OCI-LY7 (cell line): ENCODE data around the gene RHOB. TPM values are rescaled to one million over a fixed set of nuclear protein-coding genes. Genes with fewer than 3 reads are reported as not detected.

Experiments
- BruUV-seq: library from RNA; stranded (reverse); fragments of 400-500 nt; replicated peaks from 2 replicates; lab custom pipeline; 2021; lab: Mats Ljungman, UMichigan
- CTCF ChIA-PET: fragments of 300-600 bp; sonication (Branson Sonifier 250); formaldehyde crosslinking; loops from one replicate; lab custom pipeline; 2022; ENCODE audit warnings: antibody characterized with exemption; ENCODE audit not compliant: unreplicated experiment; lab: Charles Lee
- POLR2A ChIA-PET: fragments of 300-600 bp; sonication (Branson Sonifier 250); formaldehyde crosslinking; loops from one replicate; lab custom pipeline; 2022; ENCODE audit warnings: antibody characterized with exemption; lab: Charles Lee
- DNase-seq: peaks from one replicate; pipeline ENCODE4 v3.0.0-alpha.2; 2015; ENCODE audit warnings: low spot score
- H2AFZ ChIP-seq: fragments of 200-600 bp; sonication (generic), shearing (Covaris generic); 2 replicates; pipeline ENCODE4 v1.6.1; 2014; ENCODE audit warnings: mild to moderate bottlenecking, antibody characterized with exemption, low read length, moderate library complexity
- H3K27ac ChIP-seq: fragments of 200-600 bp; sonication (generic); 2 replicates; pipeline ENCODE4 v1.5.1; 2014; ENCODE audit warnings: mixed run types, low read depth, mild to moderate bottlenecking, moderate library complexity, low read length, inconsistent platforms; ENCODE audit not compliant: poor library complexity, severe bottlenecking
- H3K36me3 ChIP-seq: fragments of 200-600 bp; sonication (generic); 2 replicates; pipeline ENCODE4 v1.6.1; 2014; ENCODE audit warnings: mild to moderate bottlenecking, antibody characterized with exemption, low read length, moderate library complexity, mixed read lengths; ENCODE audit not compliant: insufficient read depth
- H3K4me1 ChIP-seq: fragments of 200-600 bp; sonication (generic); 2 replicates; pipeline ENCODE4 v1.5.1; 2014; ENCODE audit warnings: mild to moderate bottlenecking, low read length; ENCODE audit not compliant: insufficient read depth, poor library complexity, severe bottlenecking
- H3K4me2 ChIP-seq: fragments of 200-600 bp; sonication (generic); 2 replicates; pipeline ENCODE4 v1.6.1; 2014; ENCODE audit warnings: mild to moderate bottlenecking, low read length
- H3K4me3 ChIP-seq: fragments of 200-600 bp; sonication (generic); 2 replicates; pipeline ENCODE4 v1.5.1; 2014; ENCODE audit warnings: mild to moderate bottlenecking, low read depth, low read length; ENCODE audit not compliant: poor library complexity, severe bottlenecking
- H3K79me2 ChIP-seq: fragments of 200-600 bp; sonication (generic); 2 replicates; pipeline ENCODE4 v1.6.1; 2016; ENCODE audit warnings: low read depth, mild to moderate bottlenecking, low read length, moderate library complexity, mixed read lengths; ENCODE audit not compliant: insufficient read depth
- H3K9me2 ChIP-seq: fragments of 200-600 bp; sonication (generic); 2 replicates; pipeline ENCODE4 v1.6.1; 2016; ENCODE audit warnings: mild to moderate bottlenecking, low read length, mixed read lengths; ENCODE audit not compliant: insufficient read depth
- H3K9me3 ChIP-seq: fragments of 200-600 bp; sonication (generic); 2 replicates; pipeline ENCODE4 v1.6.1; 2014; ENCODE audit warnings: mild to moderate bottlenecking, mixed run types, low read length, mixed read lengths
- H4K20me1 ChIP-seq: fragments of 200-600 bp; sonication (generic); 2 replicates; pipeline ENCODE4 v1.6.1; 2014; ENCODE audit warnings: mild to moderate bottlenecking, antibody characterized with exemption, low read length, moderate library complexity, mixed read lengths; ENCODE audit not compliant: insufficient read depth
- CTCF ChIP-seq: fragments of 200-600 bp; sonication (generic); conservative IDR thresholded peaks from 2 replicates; pipeline ENCODE4 v1.5.1; 2014; ENCODE audit warnings: mild to moderate bottlenecking, antibody characterized with exemption, low read length, moderate library complexity, mixed read lengths
- EZH2phosphoT487 ChIP-seq: fragments of 200-600 bp; sonication (generic); IDR thresholded peaks from 2 replicates; pipeline ENCODE4 v1.6.1; 2018; ENCODE audit warnings: low read depth, borderline replicate concordance, mild to moderate bottlenecking, mixed run types, antibody characterized with exemption, low read length, moderate library complexity, mixed read lengths
- intact Hi-C: fragments of 100-400 bp; cut with micrococcal nuclease; formaldehyde crosslinking; loops from one replicate; pipeline ENCODE4 v1.10.0; 2022; ENCODE audit not compliant: unreplicated experiment
- total RNA-seq, 2 experiments: library from RNA; depleted of rRNA in 1 of 2; stranded (reverse); fragments of >200 nt in 1 of 2; shearing (Covaris generic) in 1 of 2; gene quantifications; 2 replicates each; pipeline ENCODE4 v1.2.3, GENCODE V29; 2014 to 2022

RHOB gene
- total RNA-seq, 2 experiments from 2014 or later = 0.36 TPM; not detected in 1

GRCh38 chr2:20475567-20475952 lies 28.7 kb downstream of the RHOB start:
- Histone ChIP-seq H3K27ac (no peak overlapping the region), H3K36me3 (no peaks in the 10 kb centered on the region), H2AFZ (no peak overlapping the region), H4K20me1 (no peaks in the 10 kb centered on the region), H3K9me3 (no peaks in the 10 kb centered on the region), H3K4me3 (no peak overlapping the region), H3K9me2 (no peaks in the 10 kb centered on the region), H3K4me2 (no peak overlapping the region), H3K4me1 (peaks cover 6% of the 10 kb centered on the region), H3K79me2 (no peaks in the 10 kb centered on the region)
- ChIA-PET CTCF (no interaction called here), POLR2A (interaction anchor here (0.6 kb wide), 1 partner anchor 78 kb away, joined by 3 read pairs; no protein-coding TSS in a partner anchor)
- BruUV-seq = no TSS peak
- TF ChIP-seq EZH2phosphoT487 (no peak), CTCF (no peak)
- no peak for DNase-seq
- intact Hi-C loops = no loop called here

GRCh38 chr2:20476481-20476880 lies 29.6 kb downstream of the RHOB start:
- no TSS peak for BruUV-seq
- H3K9me2 ChIP-seq = no peaks in the 10 kb centered on the region
- intact Hi-C loops = no loop called here
- H2AFZ ChIP-seq = no peak overlapping the region
- H3K4me1 ChIP-seq = peaks cover 6% of the 10 kb centered on the region
- no peaks in the 10 kb centered on the region for H4K20me1 ChIP-seq
- no peak overlapping the region for H3K27ac ChIP-seq
- ChIA-PET CTCF (no interaction called here), POLR2A (interaction anchor here (0.6 kb wide), 1 partner anchor 25 kb away, joined by 3 read pairs; no protein-coding TSS in a partner anchor)
- no peak overlapping the region for H3K4me2 ChIP-seq
- H3K79me2 ChIP-seq = no peaks in the 10 kb centered on the region
- H3K36me3 ChIP-seq = no peaks in the 10 kb centered on the region
- no peaks in the 10 kb centered on the region for H3K9me3 ChIP-seq
- TF ChIP-seq CTCF (no peak), EZH2phosphoT487 (no peak)
- H3K4me3 ChIP-seq = no peak overlapping the region
- DNase-seq = no peak

GRCh38 chr2:20476950-20477349 lies 30.1 kb downstream of the RHOB start:
- Histone ChIP-seq H3K36me3 (no peaks in the 10 kb centered on the region), H3K4me3 (no peak overlapping the region), H3K79me2 (no peaks in the 10 kb centered on the region), H3K4me1 (peaks cover 6% of the 10 kb centered on the region), H3K4me2 (no peak overlapping the region), H3K9me2 (no peaks in the 10 kb centered on the region), H3K27ac (no peak overlapping the region), H2AFZ (no peak overlapping the region), H4K20me1 (no peaks in the 10 kb centered on the region), H3K9me3 (no peaks in the 10 kb centered on the region)
- intact Hi-C loops = no loop called here
- no peak for TF ChIP-seq CTCF
- TF ChIP-seq EZH2phosphoT487 = no peak
- BruUV-seq = no TSS peak
- DNase-seq = no peak
- ChIA-PET CTCF (no interaction called here), POLR2A (interaction anchor here (0.6 to 1.1 kb wide), 5 partner anchors 8 to 425 kb away, joined by 3 to 4 read pairs (median 3); no protein-coding TSS in a partner anchor)
